CD4-positive, CD25-positive, alpha-beta regulatory T cell (primary cell): ENCODE measurements around the gene ZNF366. TPM values are rescaled to one million over a fixed set of nuclear protein-coding genes. Genes with fewer than 3 reads are reported as not detected.

Experiments used
- ATAC-seq, 2 donors: fragments of 150-1000 bp; cut with Tn5 transposase; one replicate each; pipeline ENCODE4 v1.10.0; 2021; ENCODE audit warnings: low read depth in 2 of 2, moderate number of reproducible peaks in 2 of 2, moderate library complexity in 1 of 2
- DNase-seq, 3 donors: peaks; one replicate each; pipeline versions ENCODE4 v3.0.0 to v3.0.0-alpha.2; 2012 to 2022; ENCODE audit warnings: mixed read lengths in 1 of 3
- H3K27ac ChIP-seq: one replicate; pipeline ENCODE4 v1.7.0; 2013; ENCODE audit warnings: mild to moderate bottlenecking, low read length; ENCODE audit not compliant: insufficient read depth, poor library complexity, severe bottlenecking
- H3K27me3 ChIP-seq: one replicate; pipeline ENCODE4 v1.7.0; 2013; ENCODE audit warnings: low read length; ENCODE audit not compliant: control insufficient read depth, insufficient read depth
- H3K36me3 ChIP-seq: one replicate; pipeline ENCODE4 v1.7.0; 2013; ENCODE audit warnings: mild to moderate bottlenecking, low read length, moderate library complexity; ENCODE audit not compliant: control insufficient read depth, insufficient read depth
- H3K4me1 ChIP-seq: 2 replicates; pipeline ENCODE4 v1.7.0; 2013; ENCODE audit warnings: mild to moderate bottlenecking, low read length; ENCODE audit not compliant: insufficient read depth, control insufficient read depth, poor library complexity, severe bottlenecking
- H3K4me3 ChIP-seq: one replicate; pipeline ENCODE4 v1.7.0; 2013; ENCODE audit warnings: low read depth, mild to moderate bottlenecking, low read length, moderate library complexity
- H3K9me3 ChIP-seq, 2 experiments: 1 replicate in 1 of 2; 2 replicates in 1 of 2; pipeline ENCODE4 v1.7.0; 2013; ENCODE audit warnings: low read length in 2 of 2, mild to moderate bottlenecking in 1 of 2, moderate library complexity in 1 of 2; ENCODE audit not compliant: control insufficient read depth in 2 of 2
- H3K27ac Mint-ChIP-seq, 3 donors: one replicate each; pipeline ENCODE4 v1.8.0; 2020 to 2022; ENCODE audit warnings: mild to moderate bottlenecking in 3 of 3, mixed read lengths in 3 of 3, moderate library complexity in 2 of 3
- H3K27me3 Mint-ChIP-seq: one replicate; pipeline ENCODE4 v1.8.0; 2022; ENCODE audit warnings: mild to moderate bottlenecking, mixed read lengths
- H3K36me3 Mint-ChIP-seq: one replicate; pipeline ENCODE4 v1.8.0; 2020; ENCODE audit warnings: mixed read lengths
- H3K4me1 Mint-ChIP-seq, 4 donors: one replicate each; pipeline ENCODE4 v1.8.0; 2020 to 2022; ENCODE audit warnings: mixed read lengths in 4 of 4, mild to moderate bottlenecking in 1 of 4
- H3K4me3 Mint-ChIP-seq, 4 donors: one replicate each; pipeline ENCODE4 v1.8.0; 2020 to 2022; ENCODE audit warnings: mild to moderate bottlenecking in 4 of 4, mixed read lengths in 4 of 4, moderate library complexity in 3 of 4
- H3K9me3 Mint-ChIP-seq, 7 donors: one replicate each; pipeline ENCODE4 v1.8.0; 2020 to 2022; ENCODE audit warnings: mixed read lengths in 7 of 7, mild to moderate bottlenecking in 3 of 7, moderate library complexity in 2 of 7
- polyA plus RNA-seq, 4 donors: library from polyadenylated mRNA; unstranded; fragments of 300-500 nt; fragmentation: Illumina TruSeq; gene quantifications; one replicate each; pipeline ENCODE4 v1.2.3, GENCODE V29; 2021
- total RNA-seq: library from RNA; stranded (reverse); gene quantifications from one replicate; pipeline ENCODE4 v1.2.3, GENCODE V29; 2022

Gene ZNF366
- total RNA-seq (not detected), polyA plus RNA-seq (not detected)

- H3K36me3 ChIP-seq, result no peaks in the 10 kb centered on the region
- H3K36me3 Mint-ChIP-seq, result no peaks in the 10 kb centered on the region
- H3K4me1 ChIP-seq, result no peaks in the 10 kb centered on the region
- H3K4me3 Mint-ChIP-seq, result no peak within 1 kb of the TSS
- ATAC-seq (no peak), DNase-seq (no peak)
- no peak within 1 kb of the TSS for H3K27ac ChIP-seq
- H3K4me1 Mint-ChIP-seq, result no peaks in the 10 kb centered on the region
- no peaks in the 10 kb centered on the region for H3K9me3 Mint-ChIP-seq
- peaks cover 17% of the 10 kb centered on the region for H3K27me3 Mint-ChIP-seq
- H3K4me3 ChIP-seq, result no peak within 1 kb of the TSS
- H3K27ac Mint-ChIP-seq, result no peak within 1 kb of the TSS
- H3K9me3 ChIP-seq, result no peaks in the 10 kb centered on the region
- peaks cover 5% of the 10 kb centered on the region for H3K27me3 ChIP-seq
Measured at GRCh38 chr5:72507231-72507906, at the start of gene ZNF366. ZNF366 (minus strand) TSS chr5:72507410; CDS start chr5:72461496, 45,914 bp downstream.

- H3K27me3 Mint-ChIP-seq, result peaks cover 31% of the 10 kb centered on the region
- H3K36me3 Mint-ChIP-seq, result peaks cover 6% of the 10 kb centered on the region
- peak in 1 of 2 donors; percentile 50 for ATAC-seq
- peak overlapping the region in 1 of 3 donors; percentile 70 for H3K27ac Mint-ChIP-seq
- H3K4me3 Mint-ChIP-seq, result peak overlapping the region in 3 of 4 donors; percentile 17 to 59 (median 49)
- H3K9me3 ChIP-seq, result no peaks in the 10 kb centered on the region
- H3K27ac ChIP-seq, result no peak overlapping the region
- H3K27me3 ChIP-seq, result peaks cover 7% of the 10 kb centered on the region
- H3K36me3 ChIP-seq, result no peaks in the 10 kb centered on the region
- DNase-seq, result peak in 1 of 3 donors; percentile 33
- peaks cover 0 to 4% (median 0%) of the 10 kb centered on the region in 7 donors for H3K9me3 Mint-ChIP-seq
- peaks cover 0 to 12% (median 10%) of the 10 kb centered on the region in 4 donors for H3K4me1 Mint-ChIP-seq
- H3K4me3 ChIP-seq, result peak overlapping the region; percentile 10
- H3K4me1 ChIP-seq, result no peaks in the 10 kb centered on the region
Measured at GRCh38 chr5:72556351-72557166, 49.3 kb upstream of the ZNF366 start.

GRCh38 chr5:72555871-72556270 lies 48.7 kb upstream of the ZNF366 start:
- Mint-ChIP-seq H3K4me3 (peak overlapping the region in 1 of 4 donors; percentile 49), H3K27ac (no peak overlapping the region), H3K4me1 (peaks cover 0 to 12% (median 10%) of the 10 kb centered on the region in 4 donors), H3K36me3 (peaks cover 6% of the 10 kb centered on the region), H3K9me3 (peaks cover 0 to 4% (median 0%) of the 10 kb centered on the region in 7 donors), H3K27me3 (peaks cover 35% of the 10 kb centered on the region)
- Histone ChIP-seq H3K27ac (no peak overlapping the region), H3K4me3 (no peak overlapping the region), H3K36me3 (no peaks in the 10 kb centered on the region), H3K27me3 (peaks cover 7% of the 10 kb centered on the region), H3K9me3 (no peaks in the 10 kb centered on the region), H3K4me1 (no peaks in the 10 kb centered on the region)
- DNase-seq (no peak), ATAC-seq (no peak)

- Histone ChIP-seq H3K27ac (no peak overlapping the region), H3K4me3 (no peak overlapping the region), H3K27me3 (peaks cover 2% of the 10 kb centered on the region), H3K36me3 (no peaks in the 10 kb centered on the region), H3K9me3 (no peaks in the 10 kb centered on the region), H3K4me1 (no peaks in the 10 kb centered on the region)
- DNase-seq, result no peak
- peaks cover 6% of the 10 kb centered on the region for H3K36me3 Mint-ChIP-seq
- H3K4me3 Mint-ChIP-seq, result no peak overlapping the region
- H3K27ac Mint-ChIP-seq, result no peak overlapping the region
- ATAC-seq, result no peak
- peaks cover 0 to 4% (median 0%) of the 10 kb centered on the region in 7 donors for H3K9me3 Mint-ChIP-seq
- H3K27me3 Mint-ChIP-seq, result peaks cover 43% of the 10 kb centered on the region
- H3K4me1 Mint-ChIP-seq, result peaks cover 0 to 12% (median 10%) of the 10 kb centered on the region in 4 donors
Measured at GRCh38 chr5:72554897-72555296, 47.7 kb upstream of the ZNF366 start.

- ATAC-seq (no peak), DNase-seq (no peak)
- no peaks in the 10 kb centered on the region for H3K4me1 ChIP-seq
- no peak overlapping the region for H3K4me3 ChIP-seq
- no peaks in the 10 kb centered on the region for H3K36me3 ChIP-seq
- H3K9me3 ChIP-seq, result peaks cover 0 to 6% of the 10 kb centered on the region in 2 experiments
- H3K27me3 ChIP-seq, result peaks cover 3% of the 10 kb centered on the region
- H3K36me3 Mint-ChIP-seq, result peaks cover 6% of the 10 kb centered on the region
- H3K4me3 Mint-ChIP-seq, result no peak overlapping the region
- peaks cover 0 to 10% (median 5%) of the 10 kb centered on the region in 7 donors for H3K9me3 Mint-ChIP-seq
- no peak overlapping the region for H3K27ac Mint-ChIP-seq
- H3K27ac ChIP-seq, result no peak overlapping the region
- peaks cover 0 to 9% (median 8%) of the 10 kb centered on the region in 4 donors for H3K4me1 Mint-ChIP-seq
- H3K27me3 Mint-ChIP-seq, result peaks cover 40% of the 10 kb centered on the region
Measured at GRCh38 chr5:72552041-72552557, 44.9 kb upstream of the ZNF366 start.

GRCh38 chr5:72550595-72550994 lies 43.4 kb upstream of the ZNF366 start:
- no peak for DNase-seq
- no peak for ATAC-seq
- no peak overlapping the region for H3K27ac Mint-ChIP-seq
- H3K4me1 ChIP-seq, result no peaks in the 10 kb centered on the region
- H3K9me3 ChIP-seq, result peaks cover 0 to 6% of the 10 kb centered on the region in 2 experiments
- no peaks in the 10 kb centered on the region for H3K36me3 ChIP-seq
- H3K27ac ChIP-seq, result no peak overlapping the region
- H3K36me3 Mint-ChIP-seq, result peaks cover 6% of the 10 kb centered on the region
- peaks cover 3% of the 10 kb centered on the region for H3K27me3 ChIP-seq
- no peaks in the 10 kb centered on the region for H3K4me1 Mint-ChIP-seq
- peaks cover 30% of the 10 kb centered on the region for H3K27me3 Mint-ChIP-seq
- H3K4me3 Mint-ChIP-seq, result no peak overlapping the region
- H3K9me3 Mint-ChIP-seq, result peaks cover 0 to 13% (median 7%) of the 10 kb centered on the region in 7 donors
- no peak overlapping the region for H3K4me3 ChIP-seq

- H3K9me3 Mint-ChIP-seq, result peaks cover 0 to 14% (median 11%) of the 10 kb centered on the region in 7 donors
- no peak overlapping the region for H3K27ac Mint-ChIP-seq
- Histone ChIP-seq H3K27me3 (no peaks in the 10 kb centered on the region), H3K36me3 (no peaks in the 10 kb centered on the region), H3K9me3 (peaks cover 0 to 6% of the 10 kb centered on the region in 2 experiments), H3K27ac (no peak overlapping the region), H3K4me3 (no peak overlapping the region), H3K4me1 (no peaks in the 10 kb centered on the region)
- ATAC-seq (no peak), DNase-seq (no peak)
- H3K4me1 Mint-ChIP-seq, result no peaks in the 10 kb centered on the region
- peaks cover 11% of the 10 kb centered on the region for H3K27me3 Mint-ChIP-seq
- H3K4me3 Mint-ChIP-seq, result no peak overlapping the region
- no peaks in the 10 kb centered on the region for H3K36me3 Mint-ChIP-seq
Measured at GRCh38 chr5:72543811-72544210, 36.6 kb upstream of the ZNF366 start.
